ENCODE data around the gene MGAT4D. TPM values are rescaled to one million over a fixed set of nuclear protein-coding genes. Genes with fewer than 3 reads are reported as not detected.
"Not testable (repeated sequence)": the region's sequence is repeated elsewhere in the genome, so short reads cannot be mapped to it uniquely, and the experiment has no call there.

The MGAT4D gene
- total RNA-seq, 1 experiment from 2014 or later: not detected

DNA sequence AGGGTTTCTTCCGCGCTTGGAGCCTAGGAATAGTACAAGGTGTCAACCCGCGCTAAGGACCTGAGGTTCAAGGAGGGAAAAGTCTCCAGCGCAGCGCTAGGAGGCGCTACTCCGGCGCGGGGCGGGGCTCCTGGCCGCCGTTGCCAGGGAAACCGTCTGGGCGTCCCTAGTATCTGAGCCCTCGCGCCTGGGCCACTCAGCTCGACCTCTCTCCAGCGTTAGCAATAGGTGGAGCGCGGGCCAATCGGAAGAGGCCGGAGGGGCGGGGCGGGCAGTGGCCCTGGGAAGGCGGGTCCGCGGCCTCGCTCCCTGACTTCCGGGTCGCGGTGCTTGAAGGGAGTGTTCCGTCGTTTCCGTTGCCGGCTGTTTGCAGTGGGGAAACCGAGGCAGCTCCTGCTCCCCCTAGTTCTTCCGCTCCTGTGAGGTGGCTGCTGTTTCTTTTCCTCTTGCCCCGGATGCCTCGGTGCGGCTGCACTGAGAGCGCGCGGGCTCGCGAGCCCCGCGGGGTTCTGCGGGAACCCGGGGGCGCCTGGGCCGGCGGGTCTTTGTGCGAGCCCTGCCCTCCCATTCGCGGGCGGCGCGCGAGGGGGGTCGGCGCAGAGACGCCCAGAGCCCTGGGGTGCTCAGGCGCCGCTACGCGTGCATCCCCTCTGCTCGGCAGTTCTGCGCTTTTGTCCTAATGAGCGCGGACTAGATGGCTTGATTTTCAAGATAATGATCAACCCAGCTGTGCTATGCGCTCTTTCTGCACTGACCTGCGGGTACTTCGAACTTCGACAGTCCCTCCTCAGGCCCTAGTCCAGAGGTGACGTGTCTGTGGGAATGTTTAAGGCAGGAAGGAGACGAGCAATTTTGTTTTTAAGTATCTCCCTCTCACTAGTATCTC is 26.0 kb upstream of the MGAT4D start, which contains the start of gene ELMOD2:
ELMOD2 (plus strand) TSS at position 312 of the 886 bp plus-strand sequence. CDS start 1,261 bp downstream, outside the sequence.
- intact Hi-C loops (cut with micrococcal nuclease): loop anchor here (1.0 to 10.0 kb wide), 5 partner anchors 97 to 328 kb away; partner anchors contain the start of genes CLGN, SCOC and TBC1D9
- ChIA-PET CTCF (interaction anchor here (0.6 to 2.3 kb wide), 16 partner anchors 12 to 783 kb away, joined by 3 to 7 read pairs (median 4); partner anchors contain the start of gene SCOC), POLR2A (interaction anchor here (0.7 to 3.9 kb wide), 13 partner anchors 9 to 370 kb away, joined by 3 to 52 read pairs (median 5); partner anchors contain the start of genes CLGN, MAML3 and SCOC)
- H3K36me3 Mint-ChIP-seq (ENCODE audit: insufficient read depth, unreplicated experiment): peaks cover 14% of the 10 kb centered on the region
- peak within 1 kb of the TSS; percentile 47 for H3K27ac Mint-ChIP-seq (ENCODE audit: low read depth, unreplicated experiment)
- H3K4me1 Mint-ChIP-seq (ENCODE audit: insufficient read depth, unreplicated experiment): no peaks in the 10 kb centered on the region
- H3K27me3 Mint-ChIP-seq (ENCODE audit: insufficient read depth, unreplicated experiment): no peaks in the 10 kb centered on the region
- TF ChIP-seq, protein P1, sequence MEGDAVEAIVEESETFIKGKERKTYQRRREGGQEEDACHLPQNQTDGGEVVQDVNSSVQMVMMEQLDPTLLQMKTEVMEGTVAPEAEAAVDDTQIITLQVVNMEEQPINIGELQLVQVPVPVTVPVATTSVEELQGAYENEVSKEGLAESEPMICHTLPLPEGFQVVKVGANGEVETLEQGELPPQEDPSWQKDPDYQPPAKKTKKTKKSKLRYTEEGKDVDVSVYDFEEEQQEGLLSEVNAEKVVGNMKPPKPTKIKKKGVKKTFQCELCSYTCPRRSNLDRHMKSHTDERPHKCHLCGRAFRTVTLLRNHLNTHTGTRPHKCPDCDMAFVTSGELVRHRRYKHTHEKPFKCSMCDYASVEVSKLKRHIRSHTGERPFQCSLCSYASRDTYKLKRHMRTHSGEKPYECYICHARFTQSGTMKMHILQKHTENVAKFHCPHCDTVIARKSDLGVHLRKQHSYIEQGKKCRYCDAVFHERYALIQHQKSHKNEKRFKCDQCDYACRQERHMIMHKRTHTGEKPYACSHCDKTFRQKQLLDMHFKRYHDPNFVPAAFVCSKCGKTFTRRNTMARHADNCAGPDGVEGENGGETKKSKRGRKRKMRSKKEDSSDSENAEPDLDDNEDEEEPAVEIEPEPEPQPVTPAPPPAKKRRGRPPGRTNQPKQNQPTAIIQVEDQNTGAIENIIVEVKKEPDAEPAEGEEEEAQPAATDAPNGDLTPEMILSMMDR (IDR thresholded peaks at IDR 0.05; ENCODE audit: unreplicated experiment): peak; percentile 84
- no peaks in the 10 kb centered on the region for H3K9me3 Mint-ChIP-seq (ENCODE audit: unreplicated experiment)
- peak; percentile 97 for DNase-seq (ENCODE audit: unreplicated experiment)
- peak within 1 kb of the TSS; percentile 76 for H3K4me3 Mint-ChIP-seq (ENCODE audit: unreplicated experiment)
- TSS peak; percentile 43 for BruUV-seq (replicated peaks)

DNA sequence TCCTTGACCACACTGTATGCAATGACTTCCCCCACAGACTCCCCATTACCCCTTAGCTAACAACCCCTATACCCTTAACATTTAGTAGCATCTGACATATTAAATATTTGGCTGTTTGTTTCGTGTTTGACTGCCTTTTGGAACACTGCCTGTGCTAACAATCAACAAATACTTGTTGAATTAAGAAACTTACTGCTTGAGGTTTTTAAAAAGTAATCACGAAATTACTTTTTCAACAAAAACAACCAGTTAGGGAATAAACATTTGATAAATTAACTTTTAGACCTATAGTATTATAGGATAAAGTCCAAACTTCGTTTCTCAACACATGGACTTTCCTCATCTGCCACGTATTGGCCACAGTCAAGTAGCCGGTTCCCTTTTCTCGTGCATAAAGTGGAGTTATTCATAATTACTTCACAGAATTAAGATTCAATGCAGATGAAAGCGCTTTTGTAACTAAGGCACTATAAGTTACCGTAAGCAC is 25.3 kb upstream of the MGAT4D start:
- no peak for DNase-seq (ENCODE audit: unreplicated experiment)
- intact Hi-C loops (cut with micrococcal nuclease): loop anchor here (5.0 to 10.0 kb wide), 3 partner anchors 96 to 329 kb away; partner anchors contain the start of genes CLGN and TBC1D9
- TF ChIP-seq, protein P1 (IDR thresholded peaks at IDR 0.05; ENCODE audit: unreplicated experiment): no peak
- H3K27ac Mint-ChIP-seq (ENCODE audit: low read depth, unreplicated experiment): no peak overlapping the region
- no TSS peak for BruUV-seq (replicated peaks)
- CTCF ChIA-PET: interaction anchor here (0.7 to 2.3 kb wide), 8 partner anchors 12 to 873 kb away, joined by 3 to 7 read pairs (median 4); partner anchors contain the start of gene SCOC
- POLR2A ChIA-PET: interaction anchor here (0.7 to 3.9 kb wide), 10 partner anchors 13 to 370 kb away, joined by 3 to 52 read pairs (median 6); partner anchors contain the start of genes CLGN, MAML3 and SCOC
- H3K27me3 Mint-ChIP-seq (ENCODE audit: insufficient read depth, unreplicated experiment): no peaks in the 10 kb centered on the region
- peaks cover 14% of the 10 kb centered on the region for H3K36me3 Mint-ChIP-seq (ENCODE audit: insufficient read depth, unreplicated experiment)
- H3K9me3 Mint-ChIP-seq (ENCODE audit: unreplicated experiment): no peaks in the 10 kb centered on the region
- H3K4me1 Mint-ChIP-seq (ENCODE audit: insufficient read depth, unreplicated experiment): no peaks in the 10 kb centered on the region
- peak overlapping the region; percentile 76 for H3K4me3 Mint-ChIP-seq (ENCODE audit: unreplicated experiment)

DNA sequence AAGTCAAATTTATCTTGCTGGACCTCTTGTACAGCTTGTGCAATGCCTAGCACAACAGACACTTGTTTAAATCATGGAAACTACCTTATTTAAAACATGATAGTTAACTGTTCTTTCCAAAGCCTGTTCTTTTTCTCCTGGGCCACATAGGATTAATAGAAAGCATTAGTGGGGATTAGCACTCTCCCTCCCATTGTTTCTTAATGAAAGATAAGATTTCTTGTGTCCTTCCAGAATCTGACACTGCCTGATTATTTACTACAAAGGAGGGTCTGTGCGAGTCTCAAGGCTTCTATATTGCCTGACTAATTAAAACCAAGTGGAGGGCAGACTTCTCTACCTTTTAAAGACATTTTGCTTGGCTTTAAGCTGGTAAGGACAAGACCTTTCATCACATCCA is 17.3 kb upstream of the MGAT4D start:
- ChIA-PET CTCF (interaction anchor here (1.8 kb wide), 1 partner anchor 334 kb away, joined by 3 read pairs; no protein-coding TSS in a partner anchor), POLR2A (no interaction called here)
- H3K27ac Mint-ChIP-seq (ENCODE audit: low read depth, unreplicated experiment): no peak overlapping the region
- no peak overlapping the region for H3K4me3 Mint-ChIP-seq (ENCODE audit: unreplicated experiment)
- no peak for DNase-seq (ENCODE audit: unreplicated experiment)
- no TSS peak for BruUV-seq (replicated peaks)
- peaks cover 7% of the 10 kb centered on the region for H3K9me3 Mint-ChIP-seq (ENCODE audit: unreplicated experiment)
- intact Hi-C loops (cut with micrococcal nuclease): no loop called here
- H3K36me3 Mint-ChIP-seq (ENCODE audit: insufficient read depth, unreplicated experiment): no peaks in the 10 kb centered on the region
- TF ChIP-seq, protein P1 (IDR thresholded peaks at IDR 0.05; ENCODE audit: unreplicated experiment): no peak
- no peaks in the 10 kb centered on the region for H3K4me1 Mint-ChIP-seq (ENCODE audit: insufficient read depth, unreplicated experiment)
- H3K27me3 Mint-ChIP-seq (ENCODE audit: insufficient read depth, unreplicated experiment): peaks cover 13% of the 10 kb centered on the region

DNA sequence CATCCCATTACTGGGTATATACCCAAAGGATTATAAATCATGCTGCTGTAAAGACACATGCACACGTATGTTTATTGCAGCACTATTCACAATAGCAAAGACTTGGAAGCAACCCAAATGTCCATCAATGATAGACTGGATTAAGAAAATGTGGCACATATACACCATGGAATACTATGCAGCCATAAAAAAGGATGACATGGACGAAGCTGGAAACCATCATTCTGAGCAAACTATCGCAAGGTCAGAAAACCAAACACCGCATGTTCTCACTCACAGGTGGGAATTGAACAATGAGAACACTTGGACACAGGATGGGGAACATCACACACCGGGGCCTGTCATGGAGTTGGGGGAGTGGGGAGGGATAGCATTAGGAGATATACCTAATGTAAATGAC is 15.7 kb upstream of the MGAT4D start:
- DNase-seq (ENCODE audit: unreplicated experiment); BruUV-seq (replicated peaks); H3K4me3 Mint-ChIP-seq (ENCODE audit: unreplicated experiment); H3K36me3 Mint-ChIP-seq (ENCODE audit: insufficient read depth, unreplicated experiment); H3K9me3 Mint-ChIP-seq (ENCODE audit: unreplicated experiment); intact Hi-C loops (cut with micrococcal nuclease); POLR2A ChIA-PET; H3K27ac Mint-ChIP-seq (ENCODE audit: low read depth, unreplicated experiment); CTCF ChIA-PET; H3K4me1 Mint-ChIP-seq (ENCODE audit: insufficient read depth, unreplicated experiment): not testable (repeated sequence)
- peaks cover 22% of the 10 kb centered on the region for H3K27me3 Mint-ChIP-seq (ENCODE audit: insufficient read depth, unreplicated experiment)
